Fibroblast of skin of back (primary cell): ENCODE measurements around the gene PODNL1. TPM values are rescaled to one million over a fixed set of nuclear protein-coding genes. Genes with fewer than 3 reads are reported as not detected.

Experiments used
- DNase-seq: peaks from one replicate; pipeline ENCODE4 v3.0.0-alpha.2; 2013
- polyA plus RNA-seq, 2 experiments: library from polyadenylated mRNA; unstranded; fragments of 120-200 nt; gene quantifications; one replicate each; pipeline ENCODE4 v1.2.1, GENCODE V29; 2013; ENCODE audit not compliant: insufficient read length in 2 of 2

The PODNL1 gene, protein sequence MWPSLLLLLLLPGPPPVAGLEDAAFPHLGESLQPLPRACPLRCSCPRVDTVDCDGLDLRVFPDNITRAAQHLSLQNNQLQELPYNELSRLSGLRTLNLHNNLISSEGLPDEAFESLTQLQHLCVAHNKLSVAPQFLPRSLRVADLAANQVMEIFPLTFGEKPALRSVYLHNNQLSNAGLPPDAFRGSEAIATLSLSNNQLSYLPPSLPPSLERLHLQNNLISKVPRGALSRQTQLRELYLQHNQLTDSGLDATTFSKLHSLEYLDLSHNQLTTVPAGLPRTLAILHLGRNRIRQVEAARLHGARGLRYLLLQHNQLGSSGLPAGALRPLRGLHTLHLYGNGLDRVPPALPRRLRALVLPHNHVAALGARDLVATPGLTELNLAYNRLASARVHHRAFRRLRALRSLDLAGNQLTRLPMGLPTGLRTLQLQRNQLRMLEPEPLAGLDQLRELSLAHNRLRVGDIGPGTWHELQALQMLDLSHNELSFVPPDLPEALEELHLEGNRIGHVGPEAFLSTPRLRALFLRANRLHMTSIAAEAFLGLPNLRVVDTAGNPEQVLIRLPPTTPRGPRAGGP
- polyA plus RNA-seq (2013, experiment 1 of 2; ENCODE audit: insufficient read length), result 5.1 TPM
- 10.1 TPM for polyA plus RNA-seq (2013, experiment 2 of 2; ENCODE audit: insufficient read length)

GRCh38 chr19:13938301-13939064, at the start of gene PODNL1:
TSS of gene PODNL1 (minus strand) at chr19:13938417. CDS start at chr19:13938181, 236 bp downstream.
- DNase-seq, result peak; percentile 84

- DNase-seq, result no peak
These were observed 49.1 kb upstream of the PODNL1 start for GRCh38 chr19:13987101-13987890.

DNA sequence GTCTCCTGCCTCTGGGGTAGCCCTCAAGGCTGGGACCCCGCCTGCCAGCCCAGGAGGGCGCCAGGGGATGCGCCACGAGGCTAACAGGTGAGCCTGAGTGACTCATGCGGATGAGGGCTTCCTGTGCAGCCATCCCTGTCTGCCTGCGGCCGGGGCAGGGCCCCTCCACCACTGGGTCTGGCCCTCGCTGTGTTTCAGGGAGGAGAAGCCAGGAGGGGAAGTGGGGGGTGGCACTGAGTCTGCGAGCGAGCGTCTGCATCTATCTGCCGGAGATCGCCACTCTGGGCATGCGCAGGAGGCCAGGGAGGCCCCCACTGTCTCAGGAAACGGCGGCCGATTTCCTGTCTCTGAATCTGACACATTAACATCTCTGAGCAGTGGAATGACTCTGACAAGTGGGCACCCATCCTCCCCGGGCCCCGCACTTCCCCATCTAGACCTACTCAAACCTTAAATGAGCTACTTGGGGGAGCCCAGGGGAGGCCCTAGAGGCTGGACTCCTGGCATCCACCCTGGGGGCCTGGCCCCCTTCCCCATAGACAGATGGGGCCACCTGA, 48.2 kb upstream of the PODNL1 start:
- peak; percentile 87 for DNase-seq

GRCh38 chr19:13985771-13986347, 47.6 kb upstream of the PODNL1 start:
- DNase-seq, result no peak

GRCh38 chr19:13984875-13985741, 46.9 kb upstream of the PODNL1 start:
- DNase-seq, result no peak

GRCh38 chr19:13984186-13984585, 46.0 kb upstream of the PODNL1 start:
- DNase-seq, result no peak

GRCh38 chr19:13983213-13983889, 45.1 kb upstream of the PODNL1 start:
- DNase-seq, result no peak

GRCh38 chr19:13982773-13983172, 44.6 kb upstream of the PODNL1 start:
- DNase-seq, result no peak

DNA sequence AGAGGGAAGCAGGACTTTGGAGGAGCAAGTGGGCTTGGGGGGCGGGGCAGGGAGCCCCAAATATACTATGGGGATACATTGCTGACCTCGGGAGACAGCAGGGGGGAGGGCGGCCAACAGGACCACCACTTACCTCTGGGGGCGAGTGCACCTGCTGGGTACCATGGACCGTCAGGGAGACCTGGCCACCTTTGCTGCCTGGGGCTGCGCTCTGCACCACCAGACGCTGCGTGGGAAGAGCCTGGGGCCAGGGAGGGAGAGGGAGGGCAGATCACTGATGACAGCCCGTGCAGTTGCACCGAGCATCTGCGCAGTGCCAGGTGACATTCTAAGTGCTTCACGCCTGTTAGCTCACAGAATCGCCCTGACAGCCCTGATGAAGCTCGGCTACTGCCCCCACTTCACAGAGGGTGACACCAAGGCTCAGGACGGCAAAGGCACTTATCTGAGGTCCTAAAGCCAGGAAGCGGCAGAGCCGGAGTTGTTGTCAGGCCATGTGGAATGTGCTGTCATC, 43.8 kb upstream of the PODNL1 start:
- DNase-seq, result no peak

DNA sequence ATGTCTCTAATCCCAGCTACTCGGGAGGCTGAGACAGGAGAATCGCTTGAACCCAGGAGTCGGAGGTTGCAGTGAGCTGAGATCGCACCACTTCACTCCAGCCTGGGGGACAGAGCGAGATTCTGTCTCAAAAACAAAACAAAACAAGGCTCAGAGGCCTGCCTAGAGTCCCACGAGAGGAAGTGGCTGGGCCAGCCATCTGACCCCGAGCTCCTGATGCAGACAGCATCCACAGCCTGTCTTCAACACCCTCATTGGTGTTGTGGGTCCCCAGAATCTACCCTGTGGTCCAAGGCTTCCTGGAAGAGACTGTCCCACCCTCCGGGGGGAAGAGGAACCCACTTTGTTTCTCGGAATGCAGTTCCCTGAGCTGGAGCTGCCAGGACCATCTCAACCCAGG, 43.2 kb upstream of the PODNL1 start:
- no peak for DNase-seq

GRCh38 chr19:13981021-13981420, 42.8 kb upstream of the PODNL1 start:
- no peak for DNase-seq

GRCh38 chr19:13980340-13980739, 42.1 kb upstream of the PODNL1 start:
- no peak for DNase-seq

- DNase-seq, result no peak
These were observed 41.5 kb upstream of the PODNL1 start for GRCh38 chr19:13979686-13980085.

DNA sequence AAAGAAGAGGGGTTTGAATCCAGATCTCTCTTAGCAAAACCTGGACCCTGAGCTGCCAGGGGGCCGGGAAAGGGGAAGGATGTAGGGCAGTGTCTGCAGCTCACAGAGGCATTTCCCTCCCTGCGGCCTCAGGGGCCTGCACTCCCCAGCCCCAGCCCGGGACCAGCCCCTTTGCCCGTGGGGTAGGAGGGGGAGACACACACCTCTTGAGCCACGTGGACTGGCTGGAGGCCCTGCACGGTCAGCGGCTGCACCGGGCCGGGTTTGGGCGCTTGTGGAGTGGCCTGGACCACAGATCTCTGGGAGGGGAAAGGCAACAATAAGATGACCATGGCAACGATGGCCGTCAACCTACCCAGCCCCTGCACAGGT, 41.0 kb upstream of the PODNL1 start:
- DNase-seq, result no peak

GRCh38 chr19:13978351-13979243, 40.4 kb upstream of the PODNL1 start:
- DNase-seq, result peak; percentile 40

DNA sequence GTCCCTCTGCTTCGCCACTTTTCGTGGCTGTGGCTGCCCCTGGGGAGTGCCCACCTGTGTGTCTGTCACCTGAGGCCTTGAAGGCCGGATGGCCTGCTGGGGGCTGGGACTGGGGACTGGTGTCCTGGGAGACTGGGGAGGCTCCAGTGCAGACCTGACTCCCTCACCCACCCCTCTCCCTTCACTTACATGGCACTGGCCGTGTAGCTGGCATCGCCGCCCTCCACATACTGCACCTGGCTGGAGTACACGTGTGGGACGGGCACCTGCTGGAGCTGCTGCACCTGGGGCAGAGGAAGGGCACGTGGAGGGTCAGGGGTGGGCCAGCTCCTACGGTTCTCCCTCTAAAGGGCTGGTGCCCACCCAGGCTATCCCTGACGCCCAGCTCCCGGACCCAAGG, 39.6 kb upstream of the PODNL1 start:
- no peak for DNase-seq

GRCh38 chr19:13976446-13976845, 38.2 kb upstream of the PODNL1 start:
- DNase-seq, result peak; percentile 47

GRCh38 chr19:13975870-13976269, 37.7 kb upstream of the PODNL1 start:
- no peak for DNase-seq

- no peak for DNase-seq
These were observed 35.9 kb upstream of the PODNL1 start for GRCh38 chr19:13974073-13974472.
